GM19025 (cell line): Measurements from ENCODE around the gene RGS3.
"Not testable (repeated sequence)": the region's sequence is repeated elsewhere in the genome, so short reads cannot be mapped to it uniquely, and the experiment has no call there.

Experiments
- ATAC-seq: cut with Tn5 transposase; IDR thresholded peaks from one replicate; pipeline ENCODE4 v1.9.1; 2021; ENCODE audit warnings: mild to moderate bottlenecking, low read depth, moderate library complexity; ENCODE audit not compliant: unreplicated experiment

The RGS3 gene

DNA sequence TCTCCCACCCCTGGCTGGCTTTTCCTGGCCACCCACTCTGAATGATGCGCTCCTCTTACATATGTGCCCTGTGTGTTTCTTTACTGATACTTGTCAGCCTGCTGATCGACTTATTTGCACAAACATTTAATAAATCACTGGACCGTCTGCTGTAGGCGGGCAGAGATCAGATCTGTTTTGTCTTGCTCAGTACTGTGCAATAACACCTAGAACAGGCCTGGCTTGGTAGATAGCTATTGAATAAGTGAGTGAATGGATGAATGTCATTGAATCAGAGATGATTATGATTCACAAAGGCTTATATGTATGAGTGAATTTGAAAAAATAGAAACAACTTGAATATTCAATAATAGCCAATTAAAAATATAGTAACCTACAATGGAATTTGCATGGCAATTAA is 165.1 kb downstream of the RGS3 start:
- ATAC-seq, result no peak

DNA sequence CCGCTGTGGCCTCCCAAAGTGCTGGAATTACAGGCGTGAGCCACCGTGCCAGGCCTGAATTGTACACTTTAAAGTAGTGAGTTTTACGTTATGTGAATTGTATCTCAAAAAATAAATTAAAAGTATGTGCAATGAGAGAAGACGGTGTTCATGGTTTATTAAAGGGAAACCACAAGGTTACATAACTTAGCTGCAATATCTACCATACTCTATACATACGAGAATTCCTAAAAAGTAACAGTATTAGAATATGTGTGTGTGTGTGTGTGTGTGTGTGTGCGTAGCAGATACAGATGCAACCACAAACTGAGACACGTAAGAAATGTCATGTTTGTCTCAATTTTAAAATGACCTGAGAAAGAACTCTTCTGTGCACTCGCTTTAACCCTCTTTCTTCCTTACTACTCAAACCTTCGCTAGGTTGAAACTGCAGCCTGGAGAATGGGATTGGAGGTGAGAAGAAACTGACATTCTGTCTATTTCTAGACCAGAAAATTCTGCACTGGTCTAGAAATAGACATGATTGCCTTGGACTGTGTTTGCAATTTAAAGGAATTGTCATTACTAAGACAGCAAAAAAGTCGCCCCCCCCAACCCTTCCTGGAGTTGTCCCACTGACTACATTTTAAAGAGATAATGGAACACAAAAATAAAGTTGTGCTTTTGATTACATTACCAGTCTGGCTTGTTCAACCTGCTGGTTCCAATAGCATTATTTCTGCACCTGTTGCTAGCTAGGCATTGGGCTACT is 167.0 kb downstream of the RGS3 start:
- no peak for ATAC-seq

- ATAC-seq, result no peak
Measured at GRCh38 chr9:113631137-113631765, 167.7 kb downstream of the RGS3 start.

DNA sequence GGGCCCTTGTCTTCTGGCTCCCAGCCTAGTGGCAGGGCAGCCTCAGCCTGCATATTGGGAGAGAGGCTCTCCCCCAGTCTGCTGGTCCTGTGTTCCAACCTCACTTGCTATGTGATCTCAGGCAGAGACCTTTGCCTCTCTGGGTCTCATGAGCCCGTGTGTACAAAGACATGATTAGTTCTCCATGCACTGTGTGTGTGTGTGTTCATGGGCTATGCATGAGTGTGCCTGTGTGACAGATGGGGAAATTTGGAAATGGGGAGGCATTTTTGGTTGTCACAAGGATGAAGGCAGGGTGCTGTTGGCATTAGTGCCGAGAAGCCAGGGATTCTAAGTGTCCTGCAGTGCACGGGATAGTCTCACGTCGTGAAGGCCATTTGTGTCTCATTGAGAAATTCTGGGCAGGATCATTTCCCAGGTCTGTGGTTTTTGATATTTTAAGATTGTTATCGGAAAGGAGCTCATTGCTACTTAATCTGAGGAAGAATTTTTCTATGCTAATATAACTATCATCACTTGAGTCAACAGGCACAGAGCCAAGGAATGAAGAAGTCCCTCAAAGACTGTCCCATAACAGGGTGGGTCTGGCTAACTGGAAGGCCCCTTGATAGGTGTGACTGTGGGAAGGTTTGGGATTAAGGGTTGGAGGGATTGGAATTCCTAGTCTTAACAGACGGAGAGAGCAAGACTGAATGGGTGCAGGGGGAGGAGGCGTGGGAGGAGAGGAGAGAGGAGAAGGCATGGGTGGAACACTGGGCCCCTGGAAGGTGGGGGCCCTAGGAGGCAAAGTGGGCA is 168.5 kb downstream of the RGS3 start:
- ATAC-seq, result no peak

- ATAC-seq, result no peak
Measured at GRCh38 chr9:113632776-113633590, 169.5 kb downstream of the RGS3 start.

- no peak for ATAC-seq
Measured at GRCh38 chr9:113633782-113634595, 170.5 kb downstream of the RGS3 start.

DNA sequence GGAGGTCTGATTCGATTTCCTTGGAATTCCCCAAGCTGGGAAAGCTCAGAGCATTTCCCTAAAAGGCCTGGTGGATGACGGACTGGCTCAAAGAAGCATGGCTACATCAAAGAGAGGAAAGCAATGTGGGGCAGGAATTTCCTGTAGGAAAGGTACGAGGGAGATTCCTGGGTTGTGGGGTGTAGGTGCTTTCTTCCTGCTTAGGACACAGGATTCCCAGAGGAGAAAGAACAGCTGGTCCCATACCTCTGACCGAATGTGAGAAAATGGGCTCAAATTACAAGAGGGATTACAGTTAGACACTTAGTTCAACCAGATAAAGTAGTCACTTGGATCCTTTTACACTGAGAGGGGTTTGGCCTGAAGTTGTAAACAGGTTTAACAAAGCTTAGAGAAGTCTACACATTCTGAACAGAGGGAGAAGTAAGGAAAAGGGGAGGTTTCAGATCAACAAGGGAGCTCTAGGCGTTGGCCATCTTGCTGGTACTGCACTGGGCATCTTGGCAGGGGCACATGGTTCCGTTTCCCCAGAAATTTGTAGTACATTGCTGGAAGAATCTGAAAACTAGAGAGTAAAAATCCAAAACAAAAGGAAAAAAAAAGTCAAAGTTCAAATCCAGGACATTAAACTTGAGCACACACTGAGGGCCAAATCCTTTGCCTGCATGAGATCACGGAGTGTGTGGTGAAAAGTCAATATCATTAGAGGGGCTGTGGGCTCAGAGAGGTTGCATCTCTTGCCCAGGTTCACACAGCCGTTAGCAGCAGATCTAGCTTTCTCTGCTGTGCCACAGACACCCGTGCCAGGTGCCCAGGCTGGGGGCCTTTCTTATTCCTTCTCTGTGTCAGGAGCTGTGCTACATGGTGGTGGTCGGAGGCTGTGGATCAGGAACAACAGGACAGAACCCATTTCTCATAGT is 171.3 kb downstream of the RGS3 start:
- no peak for ATAC-seq

GRCh38 chr9:113635586-113635985 is 172.1 kb downstream of the RGS3 start:
- ATAC-seq, result no peak

- ATAC-seq, result no peak
Measured at GRCh38 chr9:113636165-113636564, 172.6 kb downstream of the RGS3 start.

DNA sequence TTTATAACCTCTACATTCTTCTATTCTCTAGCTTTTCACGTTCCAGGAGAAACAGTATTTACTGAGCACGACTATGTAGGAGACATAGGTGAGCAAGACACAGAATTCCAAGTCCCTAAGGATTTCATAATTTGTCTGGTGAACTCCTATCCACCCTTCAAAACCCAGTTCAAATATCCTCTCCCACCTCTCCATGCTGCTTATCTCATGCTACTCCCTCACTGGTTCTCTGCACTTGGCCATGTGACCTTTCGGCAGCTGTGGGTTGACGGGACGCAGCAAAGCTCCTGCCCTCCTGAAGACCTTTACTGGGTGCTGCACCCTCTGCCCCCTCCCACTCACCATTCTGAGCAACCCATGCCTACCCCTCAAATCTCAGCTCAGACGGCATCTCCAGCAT is 173.2 kb downstream of the RGS3 start:
- no peak for ATAC-seq

DNA sequence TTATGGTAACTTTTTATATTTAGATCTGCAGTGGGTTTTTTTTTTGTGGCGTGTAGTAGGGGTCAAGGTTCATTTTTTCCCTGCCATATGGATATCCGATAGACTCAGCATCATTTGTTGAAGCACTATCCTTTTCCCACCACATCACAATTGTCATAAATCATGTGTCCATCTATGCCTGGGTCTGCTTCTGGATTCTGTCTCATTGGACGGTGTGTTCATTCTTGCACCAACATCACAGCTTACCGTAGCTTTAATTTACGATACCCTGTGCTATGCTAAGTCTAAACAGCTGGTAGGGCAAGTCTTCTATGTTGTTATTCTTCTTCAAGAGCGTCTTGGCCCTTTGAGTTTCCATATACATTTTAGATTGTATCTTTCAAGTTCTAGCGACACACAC is 175.0 kb downstream of the RGS3 start:
- no peak for ATAC-seq

- no peak for ATAC-seq
Measured at GRCh38 chr9:113638897-113639296, 175.4 kb downstream of the RGS3 start.

- ATAC-seq, result not testable (repeated sequence)
Measured at GRCh38 chr9:113639411-113639970, 176.0 kb downstream of the RGS3 start.

- no peak for ATAC-seq
Measured at GRCh38 chr9:113640418-113640817, 176.9 kb downstream of the RGS3 start.

DNA sequence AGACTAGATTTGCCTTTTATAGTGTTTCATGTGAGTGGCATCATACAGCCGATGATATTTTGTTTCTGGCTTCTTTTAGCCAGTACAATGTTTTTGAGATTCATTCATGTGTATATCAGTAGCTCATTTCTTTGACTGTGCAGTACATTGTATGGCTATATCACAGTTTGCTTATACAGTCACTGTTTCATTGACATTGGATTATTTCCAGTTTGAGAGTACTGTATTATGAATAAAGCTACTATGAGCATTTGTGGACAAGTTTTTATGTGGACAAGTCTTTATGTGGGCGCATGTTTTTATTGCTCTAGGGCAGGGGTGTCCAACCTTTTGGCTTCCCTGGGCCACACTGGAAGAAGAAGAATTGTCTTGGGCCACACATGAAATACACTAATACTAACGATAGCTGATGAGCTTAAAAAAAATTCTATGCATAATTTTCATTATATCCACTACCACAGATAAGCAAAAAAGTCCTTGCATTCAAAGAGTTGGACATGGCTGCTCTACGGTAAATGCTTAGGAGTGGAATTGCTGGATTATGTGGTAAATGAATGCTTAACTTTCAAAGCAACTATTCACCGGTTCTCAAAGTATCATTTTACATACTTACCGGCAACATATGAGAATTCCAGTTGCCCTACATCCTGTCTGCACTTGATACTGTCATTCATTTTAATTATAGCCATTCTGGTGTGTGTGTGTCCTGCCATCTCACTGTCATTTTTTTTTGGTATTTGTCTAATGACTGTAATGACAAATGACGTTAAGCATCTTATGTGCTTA is 177.8 kb downstream of the RGS3 start:
- ATAC-seq, result no peak

GRCh38 chr9:113644321-113644720 is 180.8 kb downstream of the RGS3 start:
- ATAC-seq, result no peak

DNA sequence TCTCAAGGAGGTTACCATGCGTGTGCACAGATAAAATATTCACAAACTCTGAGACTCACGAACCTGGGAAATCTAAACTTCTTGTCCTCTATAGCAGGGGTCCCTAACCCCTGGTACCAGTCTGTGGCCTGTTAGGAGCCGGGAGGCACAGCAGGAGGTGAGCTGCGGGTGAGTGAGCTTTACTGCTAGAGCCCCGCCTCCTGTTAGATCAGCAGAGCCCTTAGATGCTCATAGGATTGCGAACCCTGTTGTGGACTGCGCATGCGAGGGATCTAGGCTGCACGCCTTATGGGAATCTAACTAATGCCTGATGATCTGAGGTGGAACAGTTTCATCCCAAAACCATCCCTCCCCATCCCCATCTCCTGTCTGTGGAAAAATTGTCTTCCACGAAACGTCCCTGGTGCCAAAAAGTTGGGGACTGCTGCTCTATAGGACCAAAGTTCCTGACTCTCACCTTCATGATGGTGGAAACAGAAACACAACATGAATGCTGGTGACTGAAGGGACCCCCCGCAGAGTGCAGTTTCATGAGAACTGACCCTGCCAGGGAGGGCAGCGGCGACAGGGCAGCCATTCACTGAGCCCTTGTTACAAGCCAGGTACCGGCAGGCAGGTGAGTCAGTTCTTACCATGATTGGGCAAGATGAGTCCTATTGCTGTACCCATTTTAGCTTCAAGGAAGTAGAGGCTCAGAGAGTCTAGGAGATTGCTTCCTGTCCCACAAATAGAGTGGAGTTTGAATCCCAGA is 181.9 kb downstream of the RGS3 start:
- no peak for ATAC-seq
